CD4-positive, alpha-beta memory T cell (primary cell): ENCODE results near the gene MORN1. TPM values are rescaled to one million over a fixed set of nuclear protein-coding genes. Genes with fewer than 3 reads are reported as not detected.

Experiments
- CTCF ChIA-PET: fragments of 350-600 bp; sonication (Branson Sonifier 250); formaldehyde crosslinking; loops from one replicate; lab custom pipeline; 2021; ENCODE audit warnings: inconsistent platforms; ENCODE audit not compliant: partially characterized antibody; lab: Charles Lee
- POLR2A ChIA-PET: fragments of 350-600 bp; sonication (Branson Sonifier 250); formaldehyde crosslinking; loops from one replicate; lab custom pipeline; 2021; ENCODE audit not compliant: partially characterized antibody; lab: Charles Lee
- DNase-seq, 5 donors: peaks; one replicate each; pipeline versions ENCODE4 v3.0.0 to v3.0.0-alpha.2; 2020 to 2022; ENCODE audit warnings: mixed read lengths in 1 of 5
- H3K27ac ChIP-seq: one replicate; pipeline ENCODE4 v1.7.0; 2013; ENCODE audit warnings: low read depth, low read length
- H3K27me3 ChIP-seq: 2 replicates; pipeline ENCODE4 v1.7.0; 2013; ENCODE audit warnings: mild to moderate bottlenecking, low read length, moderate library complexity; ENCODE audit not compliant: insufficient read depth
- H3K36me3 ChIP-seq: 2 replicates; pipeline ENCODE4 v1.7.0; 2013; ENCODE audit warnings: mild to moderate bottlenecking, low read length, moderate library complexity; ENCODE audit not compliant: insufficient read depth
- H3K4me1 ChIP-seq: 2 replicates; pipeline ENCODE4 v1.7.0; 2013; ENCODE audit warnings: mild to moderate bottlenecking, low read length, moderate library complexity; ENCODE audit not compliant: insufficient read depth
- H3K4me3 ChIP-seq, 2 donors: one replicate each; pipeline ENCODE4 v1.7.0; 2013; ENCODE audit warnings: low read length in 2 of 2, mild to moderate bottlenecking in 1 of 2
- H3K9me3 ChIP-seq, 2 donors: one replicate each; pipeline ENCODE4 v1.7.0; 2013; ENCODE audit warnings: low read length in 2 of 2, control low read depth in 1 of 2; ENCODE audit not compliant: control insufficient read depth in 1 of 2
- H3K27ac Mint-ChIP-seq, 7 donors: one replicate each; pipeline ENCODE4 v1.8.0; 2020 to 2021; ENCODE audit warnings: mixed read lengths in 7 of 7, mild to moderate bottlenecking in 6 of 7, inconsistent platforms in 3 of 7, moderate library complexity in 3 of 7
- H3K27me3 Mint-ChIP-seq, 2 donors: one replicate each; pipeline ENCODE4 v1.8.0; 2020 to 2021; ENCODE audit warnings: mixed read lengths in 2 of 2
- H3K36me3 Mint-ChIP-seq, 2 donors: one replicate each; pipeline ENCODE4 v1.8.0; 2020 to 2021; ENCODE audit warnings: mixed read lengths in 2 of 2, inconsistent platforms in 1 of 2, mild to moderate bottlenecking in 1 of 2
- H3K4me1 Mint-ChIP-seq, 4 donors: one replicate each; pipeline ENCODE4 v1.8.0; 2020 to 2021; ENCODE audit warnings: mixed read lengths in 4 of 4, mild to moderate bottlenecking in 1 of 4
- H3K4me3 Mint-ChIP-seq, 8 donors: one replicate each; pipeline ENCODE4 v1.8.0; 2020 to 2021; ENCODE audit warnings: mixed read lengths in 8 of 8, mild to moderate bottlenecking in 7 of 8, moderate library complexity in 6 of 8, inconsistent platforms in 3 of 8
- H3K9me3 Mint-ChIP-seq, 8 donors: one replicate each; pipeline ENCODE4 v1.8.0; 2020 to 2021; ENCODE audit warnings: mixed read lengths in 8 of 8, mild to moderate bottlenecking in 5 of 8, inconsistent platforms in 3 of 8, moderate library complexity in 1 of 8
- intact Hi-C: fragments of 100-400 bp; cut with micrococcal nuclease; formaldehyde crosslinking; loops from one replicate; pipeline ENCODE4 v1.15.1; 2023
- polyA plus RNA-seq, 2 donors: library from polyadenylated mRNA; unstranded; fragments of 300-500 nt; fragmentation: Illumina TruSeq; gene quantifications; one replicate each; pipeline ENCODE4 v1.2.3, GENCODE V29; 2021
- total RNA-seq, 2 experiments: library from RNA; stranded (reverse); gene quantifications; one replicate each; pipeline ENCODE4 v1.2.3, GENCODE V29; 2021

The MORN1 gene
- total and polyA plus RNA-seq, 4 experiments from 2014 or later = 1.9 to 15.3 (median 7.4) TPM

GRCh38 chr1:2295526-2295925, 95.8 kb downstream of the MORN1 start:
- Histone ChIP-seq H3K4me1 (peaks cover 99% of the 10 kb centered on the region), H3K4me3 (no peak overlapping the region), H3K36me3 (no peaks in the 10 kb centered on the region), H3K27me3 (no peaks in the 10 kb centered on the region), H3K9me3 (no peaks in the 10 kb centered on the region), H3K27ac (no peak overlapping the region)
- Mint-ChIP-seq H3K27me3 (no peaks in the 10 kb centered on the region), H3K4me3 (peak overlapping the region in 5 of 8 donors; percentile 13 to 67 (median 33)), H3K4me1 (peaks cover 37 to 100% (median 76%) of the 10 kb centered on the region in 4 donors), H3K9me3 (peaks cover 0 to 2% (median 0%) of the 10 kb centered on the region in 8 donors), H3K27ac (peak overlapping the region in 6 of 7 donors; percentile 66 to 99 (median 94)), H3K36me3 (peaks cover 0 to 25% of the 10 kb centered on the region in 2 donors)
- intact Hi-C loops = no loop called here
- POLR2A ChIA-PET = interaction anchor here (0.6 kb wide), 1 partner anchor 10 kb away, joined by 4 read pairs; no protein-coding TSS in a partner anchor
- no peak for DNase-seq
- CTCF ChIA-PET = interaction anchor here (0.6 kb wide), 1 partner anchor 36 kb away, joined by 3 read pairs; no protein-coding TSS in a partner anchor

GRCh38 chr1:2294725-2295078, 96.7 kb downstream of the MORN1 start:
- Mint-ChIP-seq H3K9me3 (peaks cover 0 to 2% (median 0%) of the 10 kb centered on the region in 8 donors), H3K27ac (peak overlapping the region in 5 of 7 donors; percentile 29 to 99 (median 43)), H3K4me3 (no peak overlapping the region), H3K27me3 (no peaks in the 10 kb centered on the region), H3K36me3 (peaks cover 0 to 26% of the 10 kb centered on the region in 2 donors), H3K4me1 (peaks cover 40 to 100% (median 79%) of the 10 kb centered on the region in 4 donors)
- Histone ChIP-seq H3K27me3 (no peaks in the 10 kb centered on the region), H3K27ac (peak overlapping the region; percentile 6), H3K36me3 (no peaks in the 10 kb centered on the region), H3K9me3 (no peaks in the 10 kb centered on the region), H3K4me1 (peaks cover 99% of the 10 kb centered on the region), H3K4me3 (no peak overlapping the region)
- DNase-seq = no peak
- intact Hi-C loops = no loop called here
- ChIA-PET CTCF (no interaction called here), POLR2A (no interaction called here)

GRCh38 chr1:2294033-2294724, 97.2 kb downstream of the MORN1 start:
- Histone ChIP-seq H3K36me3 (no peaks in the 10 kb centered on the region), H3K4me1 (peaks cover 99% of the 10 kb centered on the region), H3K9me3 (no peaks in the 10 kb centered on the region), H3K27ac (peak overlapping the region; percentile 6), H3K27me3 (no peaks in the 10 kb centered on the region), H3K4me3 (no peak overlapping the region)
- ChIA-PET POLR2A (no interaction called here), CTCF (no interaction called here)
- Mint-ChIP-seq H3K9me3 (peaks cover 0 to 2% (median 0%) of the 10 kb centered on the region in 8 donors), H3K27me3 (no peaks in the 10 kb centered on the region), H3K27ac (peak overlapping the region; percentile 27 to 99 (median 65)), H3K4me1 (peaks cover 40 to 100% (median 78%) of the 10 kb centered on the region in 4 donors), H3K4me3 (peak overlapping the region in 3 of 8 donors; percentile 17 to 54 (median 25)), H3K36me3 (peaks cover 0 to 26% of the 10 kb centered on the region in 2 donors)
- intact Hi-C loops = no loop called here
- no peak for DNase-seq

GRCh38 chr1:2292725-2293450, 98.5 kb downstream of the MORN1 start:
- no peaks in the 10 kb centered on the region for H3K27me3 Mint-ChIP-seq
- peaks cover 41 to 100% (median 79%) of the 10 kb centered on the region in 4 donors for H3K4me1 Mint-ChIP-seq
- no peak for DNase-seq
- Histone ChIP-seq H3K4me3 (no peak overlapping the region), H3K4me1 (peaks cover 99% of the 10 kb centered on the region), H3K9me3 (no peaks in the 10 kb centered on the region), H3K27ac (no peak overlapping the region), H3K36me3 (no peaks in the 10 kb centered on the region), H3K27me3 (no peaks in the 10 kb centered on the region)
- peaks cover 0 to 2% (median 0%) of the 10 kb centered on the region in 8 donors for H3K9me3 Mint-ChIP-seq
- peak overlapping the region in 6 of 7 donors; percentile 52 to 99 (median 77) for H3K27ac Mint-ChIP-seq
- intact Hi-C loops = no loop called here
- H3K36me3 Mint-ChIP-seq = peaks cover 0 to 21% of the 10 kb centered on the region in 2 donors
- H3K4me3 Mint-ChIP-seq = peak overlapping the region in 1 of 8 donors; percentile 26
- CTCF ChIA-PET = no interaction called here
- POLR2A ChIA-PET = interaction anchor here (0.8 to 5.1 kb wide), 3 partner anchors 7 to 62 kb away, joined by 3 to 71 read pairs (median 37); partner anchors contain the start of gene SKI

GRCh38 chr1:2291577-2291976, 99.8 kb downstream of the MORN1 start:
- H3K9me3 Mint-ChIP-seq = peaks cover 0 to 2% (median 0%) of the 10 kb centered on the region in 8 donors
- no peak overlapping the region for H3K4me3 ChIP-seq
- H3K4me3 Mint-ChIP-seq = peak overlapping the region in 7 of 8 donors; percentile 51 to 95 (median 65)
- intact Hi-C loops = loop anchor here (2.0 kb wide), 2 partner anchors 35 to 61 kb away; no protein-coding TSS in a partner anchor
- no peaks in the 10 kb centered on the region for H3K36me3 ChIP-seq
- H3K4me1 Mint-ChIP-seq = peaks cover 42 to 98% (median 79%) of the 10 kb centered on the region in 4 donors
- peak overlapping the region; percentile 73 for H3K27ac ChIP-seq
- H3K36me3 Mint-ChIP-seq = peaks cover 3 to 19% of the 10 kb centered on the region in 2 donors
- no peak for DNase-seq
- no peaks in the 10 kb centered on the region for H3K9me3 ChIP-seq
- no peaks in the 10 kb centered on the region for H3K27me3 ChIP-seq
- H3K27ac Mint-ChIP-seq = peak overlapping the region; percentile 89 to 99 (median 96)
- ChIA-PET CTCF (interaction anchor here (1.5 to 2.0 kb wide), 3 partner anchors 62 to 97 kb away, joined by 3 to 9 read pairs (median 3); partner anchors contain the start of gene FAAP20), POLR2A (interaction anchor here (0.7 to 5.1 kb wide), 7 partner anchors 9 to 91 kb away, joined by 3 to 71 read pairs (median 6); partner anchors contain the start of gene SKI)
- no peaks in the 10 kb centered on the region for H3K27me3 Mint-ChIP-seq
- H3K4me1 ChIP-seq = peaks cover 96% of the 10 kb centered on the region

- Mint-ChIP-seq H3K27me3 (no peaks in the 10 kb centered on the region), H3K27ac (peak overlapping the region; percentile 92 to 99 (median 98)), H3K4me3 (peak overlapping the region; percentile 86 to 95 (median 88)), H3K4me1 (peaks cover 39 to 97% (median 78%) of the 10 kb centered on the region in 4 donors), H3K9me3 (peaks cover 0 to 2% (median 0%) of the 10 kb centered on the region in 8 donors), H3K36me3 (peaks cover 3 to 14% of the 10 kb centered on the region in 2 donors)
- POLR2A ChIA-PET = interaction anchor here (0.7 to 5.1 kb wide), 7 partner anchors 9 to 96 kb away, joined by 3 to 71 read pairs (median 6); partner anchors contain the start of genes FAAP20 and SKI
- Histone ChIP-seq H3K27me3 (no peaks in the 10 kb centered on the region), H3K9me3 (no peaks in the 10 kb centered on the region), H3K4me3 (peak overlapping the region; percentile 32 to 69), H3K36me3 (no peaks in the 10 kb centered on the region), H3K4me1 (peaks cover 91% of the 10 kb centered on the region), H3K27ac (peak overlapping the region; percentile 73)
- CTCF ChIA-PET = interaction anchor here (1.1 to 2.0 kb wide), 4 partner anchors 56 to 96 kb away, joined by 3 to 9 read pairs (median 4); partner anchors contain the start of gene FAAP20
- intact Hi-C loops = loop anchor here (1.0 to 2.0 kb wide), 3 partner anchors 10 to 60 kb away; no protein-coding TSS in a partner anchor
- peak; percentile 73 to 91 (median 79) for DNase-seq
These were observed 100.5 kb downstream of the MORN1 start for GRCh38 chr1:2290595-2291510.
